NCI-H510A treated with DMSO at 0.1 percent for 48 hours (cell line): ENCODE data around the gene ENPP6.

Experiments
- DNase-seq: peaks from one replicate; lab custom pipeline; 2025; lab: John Stamatoyannopoulos, UW

ENPP6 gene

GRCh38 chr4:184104419-184105101 lies 113.1 kb downstream of the ENPP6 start:
- DNase-seq = no peak

- DNase-seq = no peak
These were observed 114.0 kb downstream of the ENPP6 start for GRCh38 chr4:184103527-184104264.

GRCh38 chr4:184102927-184103326 lies 114.7 kb downstream of the ENPP6 start:
- DNase-seq = no peak

- DNase-seq = no peak
These were observed 115.2 kb downstream of the ENPP6 start for GRCh38 chr4:184102488-184102887.

- DNase-seq = no peak
These were observed 116.0 kb downstream of the ENPP6 start for GRCh38 chr4:184101711-184102110.

GRCh38 chr4:184100297-184100885 lies 117.3 kb downstream of the ENPP6 start:
- DNase-seq = no peak

GRCh38 chr4:184099535-184099966 lies 118.1 kb downstream of the ENPP6 start:
- no peak for DNase-seq

- no peak for DNase-seq
These were observed 118.7 kb downstream of the ENPP6 start for GRCh38 chr4:184099000-184099399.

- DNase-seq = no peak
These were observed 119.9 kb downstream of the ENPP6 start for GRCh38 chr4:184097815-184098214.

GRCh38 chr4:184097241-184097605 lies 120.5 kb downstream of the ENPP6 start:
- DNase-seq = no peak

- DNase-seq = no peak
These were observed 121.0 kb downstream of the ENPP6 start for GRCh38 chr4:184096561-184097240.

GRCh38 chr4:184094532-184095159 lies 123.0 kb downstream of the ENPP6 start:
- DNase-seq = no peak

- no peak for DNase-seq
These were observed 125.7 kb downstream of the ENPP6 start for GRCh38 chr4:184091986-184092385.

- no peak for DNase-seq
These were observed 127.1 kb downstream of the ENPP6 start for GRCh38 chr4:184090571-184090970.

- no peak for DNase-seq
These were observed 137.0 kb downstream of the ENPP6 start for GRCh38 chr4:184080674-184081073.

GRCh38 chr4:184074677-184075388 lies 142.8 kb downstream of the ENPP6 start:
- no peak for DNase-seq

- no peak for DNase-seq
These were observed 149.6 kb downstream of the ENPP6 start for GRCh38 chr4:184067931-184068554.

- no peak for DNase-seq
These were observed 150.9 kb downstream of the ENPP6 start for GRCh38 chr4:184066584-184067300.

GRCh38 chr4:184064877-184065276 lies 152.8 kb downstream of the ENPP6 start:
- DNase-seq = no peak

- DNase-seq = no peak
These were observed 154.9 kb downstream of the ENPP6 start for GRCh38 chr4:184062769-184063168.
